Suprapubic skin (tissue), 4 donors: ENCODE results near the gene SCAPER.

Experiments
- EP300 ChIP-seq: sonication (generic); formaldehyde crosslinking; IDR thresholded peaks from one replicate; pipeline ENCODE4 v1.6.1; 2017; ENCODE audit warnings: antibody characterized with exemption
- POLR2A ChIP-seq, 2 donors: fragments of 450-650 bp; IDR thresholded peaks; one replicate each; pipeline ENCODE4 v1.6.1; 2017; ENCODE audit warnings: antibody characterized with exemption in 2 of 2, mild to moderate bottlenecking in 2 of 2, moderate library complexity in 2 of 2
- POLR2AphosphoS5 ChIP-seq, 3 donors: sonication (generic); formaldehyde crosslinking; IDR thresholded peaks; one replicate each; pipeline ENCODE4 v1.6.1; 2017; ENCODE audit warnings: antibody characterized with exemption in 3 of 3
- TF ChIP-seq, protein P1 (sequence below), 2 donors: fragments of 200-600 bp in 1 of 2; fragments of 450-650 bp in 1 of 2; sonication (generic) in 1 of 2; IDR thresholded peaks; one replicate each; pipeline ENCODE4 v1.5.1; 2016 to 2019; ENCODE audit warnings: antibody characterized with exemption in 2 of 2, mild to moderate bottlenecking in 1 of 2, moderate library complexity in 1 of 2

DNA sequence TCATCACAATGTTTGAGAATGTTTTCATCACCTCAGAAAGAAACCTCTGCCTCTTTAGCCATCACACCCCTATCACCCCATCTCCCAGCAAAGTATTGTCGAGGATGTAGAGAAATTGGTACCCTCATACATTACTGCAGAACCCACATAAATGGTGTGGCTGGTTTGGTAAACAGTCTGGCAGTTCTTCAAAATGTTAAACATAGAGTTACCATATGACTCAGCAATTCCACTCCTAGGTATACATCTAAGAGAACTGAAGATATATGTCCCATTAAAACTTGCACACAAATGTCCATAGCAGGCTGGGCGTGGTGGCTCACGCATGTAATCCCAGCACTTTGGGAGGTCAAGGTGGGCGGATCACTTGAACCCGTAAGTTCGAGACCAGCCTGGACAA, 585.1 kb downstream of the SCAPER start:
- TF ChIP-seq, protein P1, sequence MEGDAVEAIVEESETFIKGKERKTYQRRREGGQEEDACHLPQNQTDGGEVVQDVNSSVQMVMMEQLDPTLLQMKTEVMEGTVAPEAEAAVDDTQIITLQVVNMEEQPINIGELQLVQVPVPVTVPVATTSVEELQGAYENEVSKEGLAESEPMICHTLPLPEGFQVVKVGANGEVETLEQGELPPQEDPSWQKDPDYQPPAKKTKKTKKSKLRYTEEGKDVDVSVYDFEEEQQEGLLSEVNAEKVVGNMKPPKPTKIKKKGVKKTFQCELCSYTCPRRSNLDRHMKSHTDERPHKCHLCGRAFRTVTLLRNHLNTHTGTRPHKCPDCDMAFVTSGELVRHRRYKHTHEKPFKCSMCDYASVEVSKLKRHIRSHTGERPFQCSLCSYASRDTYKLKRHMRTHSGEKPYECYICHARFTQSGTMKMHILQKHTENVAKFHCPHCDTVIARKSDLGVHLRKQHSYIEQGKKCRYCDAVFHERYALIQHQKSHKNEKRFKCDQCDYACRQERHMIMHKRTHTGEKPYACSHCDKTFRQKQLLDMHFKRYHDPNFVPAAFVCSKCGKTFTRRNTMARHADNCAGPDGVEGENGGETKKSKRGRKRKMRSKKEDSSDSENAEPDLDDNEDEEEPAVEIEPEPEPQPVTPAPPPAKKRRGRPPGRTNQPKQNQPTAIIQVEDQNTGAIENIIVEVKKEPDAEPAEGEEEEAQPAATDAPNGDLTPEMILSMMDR (IDR thresholded peaks at IDR 0.05), result no peak
- TF ChIP-seq EP300 (no peak), POLR2AphosphoS5 (IDR thresholded peaks at IDR 0.05) (no peak), POLR2A (IDR thresholded peaks at IDR 0.05) (no peak)
